Activated T-cell treated with anti-CD3 and anti-CD28 coated beads, Interleukin-2, amount 50 U/mL, for 1 hour (primary cell): ENCODE results near the gene CPNE5.
"Not testable (repeated sequence)": the region's sequence is repeated elsewhere in the genome, so short reads cannot be mapped to it uniquely, and the experiment has no call there.

Source experiments
- DNase-seq: peaks from one replicate; pipeline ENCODE4 v3.0.0-alpha.2; 2020

The CPNE5 gene

GRCh38 chr6:36720251-36721141 is 118.7 kb downstream of the CPNE5 start:
- no peak for DNase-seq

GRCh38 chr6:36719126-36719525 is 120.1 kb downstream of the CPNE5 start:
- no peak for DNase-seq

- no peak for DNase-seq
Measured at GRCh38 chr6:36718560-36718959, 120.7 kb downstream of the CPNE5 start.

- no peak for DNase-seq
Measured at GRCh38 chr6:36717871-36718540, 121.2 kb downstream of the CPNE5 start.

- no peak for DNase-seq
Measured at GRCh38 chr6:36717231-36717825, 121.9 kb downstream of the CPNE5 start.

GRCh38 chr6:36716476-36717093 is 122.7 kb downstream of the CPNE5 start:
- no peak for DNase-seq

- no peak for DNase-seq
Measured at GRCh38 chr6:36715469-36715868, 123.8 kb downstream of the CPNE5 start.

- no peak for DNase-seq
Measured at GRCh38 chr6:36714511-36714910, 124.7 kb downstream of the CPNE5 start.

- no peak for DNase-seq
Measured at GRCh38 chr6:36713846-36714245, 125.4 kb downstream of the CPNE5 start.

- no peak for DNase-seq
Measured at GRCh38 chr6:36712816-36713215, 126.4 kb downstream of the CPNE5 start.

GRCh38 chr6:36706339-36706738 is 132.9 kb downstream of the CPNE5 start:
- no peak for DNase-seq

GRCh38 chr6:36704961-36705577 is 134.2 kb downstream of the CPNE5 start:
- not testable (repeated sequence) for DNase-seq

- no peak for DNase-seq
Measured at GRCh38 chr6:36703982-36704381, 135.3 kb downstream of the CPNE5 start.

GRCh38 chr6:36703081-36703606 is 136.1 kb downstream of the CPNE5 start:
- DNase-seq, result no peak

GRCh38 chr6:36702656-36703055 is 136.6 kb downstream of the CPNE5 start:
- no peak for DNase-seq

GRCh38 chr6:36701401-36701991 is 137.7 kb downstream of the CPNE5 start:
- no peak for DNase-seq

GRCh38 chr6:36700831-36701230 is 138.4 kb downstream of the CPNE5 start:
- no peak for DNase-seq

- no peak for DNase-seq
Measured at GRCh38 chr6:36700071-36700812, 139.0 kb downstream of the CPNE5 start.

- DNase-seq, result no peak
Measured at GRCh38 chr6:36699348-36699747, 139.9 kb downstream of the CPNE5 start.

GRCh38 chr6:36698871-36699271 is 140.4 kb downstream of the CPNE5 start:
- no peak for DNase-seq

- no peak for DNase-seq
Measured at GRCh38 chr6:36698196-36698595, 141.0 kb downstream of the CPNE5 start.
